HepG2 (cell line): ENCODE measurements around the gene SEMA4C. TPM values are rescaled to one million over a fixed set of nuclear protein-coding genes. Genes with fewer than 3 reads are reported as not detected.

Experiments used
- ATAC-seq: fragments of 200-7000 bp; cut with Tn5 transposase; 3 replicates; pipeline ENCODE4 v1.9.1; 2020; ENCODE audit warnings: mild to moderate bottlenecking, moderate library complexity
- BruUV-seq: library from RNA; stranded (reverse); fragments of 400-500 nt; replicated peaks from 2 replicates; lab custom pipeline; 2021; lab: Mats Ljungman, UMichigan
- CTCF ChIA-PET: fragments of 300-600 bp; formaldehyde crosslinking; extraction: SDS; loops from one replicate; lab custom pipeline; 2021; ENCODE audit warnings: low total read pairs, inconsistent platforms, low intra/inter-chr PET ratio; lab: Yijun Ruan, JAX
- POLR2A ChIA-PET: fragments of 350-600 bp; sonication (Branson Sonifier 250); formaldehyde crosslinking; loops from one replicate; lab custom pipeline; 2020; ENCODE audit warnings: antibody characterized with exemption, inconsistent platforms; lab: Yijun Ruan, JAX
- DNase-seq: peaks from one replicate; pipeline ENCODE4 v3.0.0-alpha.2; 2015; ENCODE audit warnings: low spot score
- FAIRE-seq: peaks from 3 replicates; lab custom pipeline; 2011; peaks lifted over from hg19 to GRCh38; lab: Jason Lieb, UNC
- H2AFZ ChIP-seq: one replicate; pipeline ENCODE4 v1.6.1; 2011; ENCODE audit warnings: low read length, inconsistent platforms
- H3K27ac ChIP-seq: fragments of 300-600 bp; 3 replicates; pipeline ENCODE4 v1.8.0; 2011; ENCODE audit warnings: mixed run types, mild to moderate bottlenecking, mixed read lengths, low read length, inconsistent platforms; ENCODE audit not compliant: insufficient read depth; ENCODE audit errors: extremely low read length
- H3K27me3 ChIP-seq, 2 experiments: fragments of 200-600 bp in 1 of 2; 2 replicates in 1 of 2; 3 replicates in 1 of 2; pipeline versions ENCODE4 v1.6.0 to v1.8.0; 2011; ENCODE audit warnings: low read length in 2 of 2, mild to moderate bottlenecking in 2 of 2, moderate library complexity in 2 of 2, inconsistent platforms in 1 of 2; ENCODE audit not compliant: insufficient read depth in 2 of 2, control insufficient read depth in 1 of 2
- H3K36me3 ChIP-seq, 2 experiments: fragments of 200-600 bp in 1 of 2; replicated peaks in 1 of 2; 2 replicates in 1 of 2; 3 replicates in 1 of 2; pipeline versions ENCODE4 v1.5.1 to v1.8.0; 2011; ENCODE audit warnings: low read length in 2 of 2, inconsistent platforms in 1 of 2; ENCODE audit not compliant: insufficient read depth in 2 of 2, control insufficient read depth in 1 of 2
- H3K4me1 ChIP-seq: 2 replicates; pipeline ENCODE4 v1.5.1; 2012; ENCODE audit warnings: low read length, inconsistent platforms; ENCODE audit not compliant: insufficient read depth
- H3K4me2 ChIP-seq: 2 replicates; pipeline ENCODE4 v1.6.0; 2011; ENCODE audit warnings: low read depth, low read length, inconsistent platforms
- H3K4me3 ChIP-seq, 3 experiments: fragments of 200-600 bp in 1 of 3; sonication (generic), shearing (Covaris generic) in 1 of 3; replicated peaks in 1 of 3; 2 replicates each; pipeline ENCODE4 v1.5.1; 2011 to 2016; ENCODE audit warnings: low read length in 3 of 3, inconsistent platforms in 2 of 3, low read depth in 2 of 3, mild to moderate bottlenecking in 2 of 3, control low read depth in 1 of 3, mixed read lengths in 1 of 3; ENCODE audit not compliant: insufficient read depth in 1 of 3
- H3K79me2 ChIP-seq: one replicate; pipeline ENCODE4 v1.6.1; 2011; ENCODE audit warnings: low read length, inconsistent platforms; ENCODE audit not compliant: insufficient read depth
- H3K9ac ChIP-seq: 2 replicates; pipeline ENCODE4 v1.6.0; 2011; ENCODE audit warnings: mild to moderate bottlenecking, low read depth, low read length, inconsistent platforms; ENCODE audit not compliant: insufficient read depth
- H3K9me3 ChIP-seq: 2 replicates; pipeline ENCODE4 v1.5.1; 2012; ENCODE audit warnings: mild to moderate bottlenecking, low read length
- H4K20me1 ChIP-seq: 2 replicates; pipeline ENCODE4 v1.6.0; 2011; ENCODE audit warnings: inconsistent platforms, mild to moderate bottlenecking, low read length, moderate library complexity; ENCODE audit not compliant: insufficient read depth
- AFF4 ChIP-seq: sonication (generic); formaldehyde crosslinking; IDR thresholded peaks from 2 replicates; pipeline ENCODE4 v1.4.0; 2020; ENCODE audit warnings: missing genetic modification reagents
- AGO2 ChIP-seq: fragments of 200-400 bp; formaldehyde crosslinking; optimal IDR thresholded peaks from 2 replicates; pipeline ENCODE3; 2017; ENCODE audit warnings: mild to moderate bottlenecking, low read depth, low read length, moderate library complexity
- ATF7 ChIP-seq, 2 experiments: fragments of 450-650 bp in 1 of 2; sonication (generic) in 1 of 2; formaldehyde crosslinking in 1 of 2; IDR thresholded peaks; 2 replicates each; pipeline versions ENCODE4 v1.4.0 to v1.6.1; 2016 to 2020; ENCODE audit warnings: antibody characterized with exemption in 1 of 2, mild to moderate bottlenecking in 1 of 2, missing genetic modification reagents in 1 of 2
- ONECUT2 ChIP-seq: sonication (generic); formaldehyde crosslinking; IDR thresholded peaks from 2 replicates; pipeline ENCODE4 v1.4.0; 2020; ENCODE audit warnings: missing genetic modification reagents
- POLR2A ChIP-seq, 2 experiments: IDR thresholded peaks; 2 replicates each; pipeline ENCODE4 v1.6.1; 2011; ENCODE audit warnings: low read depth in 2 of 2, low read length in 2 of 2, mild to moderate bottlenecking in 1 of 2, moderate library complexity in 1 of 2; ENCODE audit not compliant: insufficient read depth in 1 of 2
- POLR2AphosphoS2 ChIP-seq: IDR thresholded peaks from 2 replicates; pipeline ENCODE4 v1.6.1; 2011; ENCODE audit warnings: low read depth, low read length, improper control_type of control experiment
- PRDM15 ChIP-seq: sonication (generic); formaldehyde crosslinking; IDR thresholded peaks from 2 replicates; pipeline ENCODE4 v1.4.0; 2020; ENCODE audit warnings: missing genetic modification reagents
- SNRNP70 ChIP-seq: fragments of 200-400 bp; formaldehyde crosslinking; IDR thresholded peaks from 2 replicates; pipeline ENCODE4 v1.6.1; 2017; ENCODE audit warnings: mild to moderate bottlenecking, low read depth, low read length, moderate library complexity
- ZNF30 ChIP-seq: sonication (generic); formaldehyde crosslinking; IDR thresholded peaks from 2 replicates; pipeline ENCODE4 v1.5.0; 2020; ENCODE audit warnings: mild to moderate bottlenecking, missing genetic modification reagents
- ZNF687 ChIP-seq: sonication (generic); formaldehyde crosslinking; IDR thresholded peaks from 2 replicates; pipeline ENCODE4 v1.5.1; 2020; ENCODE audit warnings: mild to moderate bottlenecking, missing genetic modification reagents, moderate library complexity
- WGBS: methylation state at CpG from one replicate; pipeline ENCODE4 v1.1.6; 2017; ENCODE audit warnings: low lambda C conversion rate; 5-methylcytosine and 5-hydroxymethylcytosine counted together
- in situ Hi-C: cut with HindIII; loops from 2 replicates; pipeline ENCODE4 v1.10.0; 2017; ENCODE audit warnings: low pct_unique_long_range_greater_than_20kb; ENCODE audit not compliant: extremely low pct_ligation_motif_present
- intact Hi-C: fragments of 100-400 bp; cut with micrococcal nuclease; formaldehyde crosslinking; loops from one replicate; pipeline ENCODE4 v1.10.0; 2022; ENCODE audit not compliant: unreplicated experiment
- polyA plus RNA-seq, 8 experiments: library from polyadenylated mRNA; depleted of rRNA in 3 of 8; stranded (reverse) in 7 of 8; unstranded in 1 of 8; fragments of >200 nt; fragmentation: Illumina TruSeq in 4 of 8; extraction: Trizol in 4 of 8; gene quantifications; 2 replicates each; pipeline versions ENCODE4 v1.2.1 to v1.2.3, GENCODE V29; 2011 to 2016; ENCODE audit warnings: low read depth in 4 of 8, missing spikeins in 1 of 8, mixed read lengths in 1 of 8; ENCODE audit not compliant: insufficient read depth in 1 of 8
- total RNA-seq, 5 experiments: library from RNA; depleted of rRNA; stranded (reverse); fragments of >200 nt; fragmentation: Illumina TruSeq; extraction: Trizol; gene quantifications; 2 replicates each; pipeline ENCODE4 v1.2.3, GENCODE V29; 2016; ENCODE audit warnings: low read depth in 1 of 5

SEMA4C gene
- total and polyA plus RNA-seq, 2 of the 13 experiments (the other 11 are each of a cell fraction or from before 2014, with no cell fraction given), result 25.9 to 46.6 TPM

- Histone ChIP-seq H4K20me1 (no peaks in the 10 kb centered on the region), H3K4me1 (no peaks in the 10 kb centered on the region), H3K36me3 (peaks cover 3 to 8% of the 10 kb centered on the region in 2 experiments), H3K27ac (no peak overlapping the region), H3K4me2 (no peak overlapping the region), H2AFZ (no peak overlapping the region), H3K79me2 (no peaks in the 10 kb centered on the region), H3K4me3 (no peak overlapping the region), H3K27me3 (no peaks in the 10 kb centered on the region), H3K9me3 (no peaks in the 10 kb centered on the region), H3K9ac (no peak overlapping the region)
- BruUV-seq, result no TSS peak
- intact Hi-C loops, result no loop called here
- no peak for DNase-seq
- no peak for FAIRE-seq
- in situ Hi-C loops, result no loop called here
- 98% methylated on average over 35 of the region's 42 CpGs for WGBS
- CTCF ChIA-PET, result no interaction called here
- ATAC-seq, result peak; percentile 7
- POLR2A ChIA-PET, result interaction anchor here (0.7 to 1.5 kb wide), 2 partner anchors 19 to 21 kb away, joined by 4 to 7 read pairs; partner anchors contain the start of gene ANKRD39
- TF ChIP-seq PRDM15 (CRISPR knock-in tag) (no peak), SNRNP70 (no peak), POLR2AphosphoS2 (peak; percentile 53; the same call in 1 of the 2 replicates), ZNF30 (CRISPR knock-in tag) (no peak), AGO2 (peak; percentile 98), ATF7 (IDR thresholded peaks at IDR 0.05) (no peak), ATF7 (CRISPR knock-in tag; IDR thresholded peaks at IDR 0.05) (no peak), AFF4 (CRISPR knock-in tag) (no peak), ONECUT2 (CRISPR knock-in tag) (no peak), POLR2A (IDR thresholded peaks at IDR 0.05; ENCODE audit: insufficient read depth in 1 of 2, low read depth in 2 of 2, low read length in 2 of 2) (peak in 1 of 2 experiments; percentile 57; a peak in 2 of 4 replicates), ZNF687 (CRISPR knock-in tag) (0 out of 2 replicates have a peak, but pooled peaks have one; percentile 18)
Observed at GRCh38 chr2:96839293-96839874, 30.5 kb downstream of the SEMA4C start.
